HepG2 (cell line): ENCODE results near the gene DUS3L. TPM values are rescaled to one million over a fixed set of nuclear protein-coding genes. Genes with fewer than 3 reads are reported as not detected.
A peak's percentile ranks its signal among the peaks of the same experiment; 100 is the strongest.

Experiments used
- CSRNP1 ChIP-seq: sonication (generic); formaldehyde crosslinking; IDR thresholded peaks from 2 replicates; pipeline ENCODE4 v1.8.1; 2023; ENCODE audit warnings: mild to moderate bottlenecking, missing genetic modification reagents
- DZIP1 ChIP-seq: sonication (generic); formaldehyde crosslinking; IDR thresholded peaks from 2 replicates; pipeline ENCODE4 v1.5.0; 2020; ENCODE audit warnings: mild to moderate bottlenecking, missing genetic modification reagents
- FOSL2 ChIP-seq: sonication (generic); formaldehyde crosslinking; IDR thresholded peaks from 2 replicates; pipeline ENCODE4 v1.4.0; 2020; ENCODE audit warnings: missing genetic modification reagents
- FOXJ3 ChIP-seq: sonication (generic); formaldehyde crosslinking; IDR thresholded peaks from 2 replicates; pipeline ENCODE4 v1.4.0; 2020; ENCODE audit warnings: missing genetic modification reagents, mild to moderate bottlenecking, borderline replicate concordance
- HNF1B ChIP-seq: sonication (generic); formaldehyde crosslinking; IDR thresholded peaks from 2 replicates; pipeline ENCODE4 v1.5.1; 2020; ENCODE audit warnings: mild to moderate bottlenecking, moderate library complexity, missing genetic modification reagents
- JUND ChIP-seq: sonication (generic); formaldehyde crosslinking; IDR thresholded peaks from 2 replicates; pipeline ENCODE4 v1.8.0; 2022; ENCODE audit warnings: mild to moderate bottlenecking, missing genetic modification reagents
- ZMYM3 ChIP-seq: sonication (generic); formaldehyde crosslinking; IDR thresholded peaks from 2 replicates; pipeline ENCODE4 v1.5.1; 2020; ENCODE audit warnings: mild to moderate bottlenecking, missing genetic modification reagents
- ZNF17 ChIP-seq: sonication (generic); formaldehyde crosslinking; IDR thresholded peaks from 2 replicates; pipeline ENCODE4 v1.5.0; 2020; ENCODE audit warnings: mild to moderate bottlenecking, missing genetic modification reagents
- ZNF230 ChIP-seq: sonication (generic); formaldehyde crosslinking; IDR thresholded peaks from 2 replicates; pipeline ENCODE4 v1.4.0; 2020; ENCODE audit warnings: mild to moderate bottlenecking, missing genetic modification reagents
- ZNF275 ChIP-seq: sonication (generic); formaldehyde crosslinking; IDR thresholded peaks from 2 replicates; pipeline ENCODE4 v1.8.0; 2022; ENCODE audit warnings: missing genetic modification reagents, mild to moderate bottlenecking, inconsistent platforms, borderline replicate concordance
- ZNF484 ChIP-seq: sonication (generic); formaldehyde crosslinking; IDR thresholded peaks from 2 replicates; pipeline ENCODE4 v1.5.1; 2020; ENCODE audit warnings: mild to moderate bottlenecking, low read depth, missing genetic modification reagents, borderline replicate concordance
- ZNF503 ChIP-seq: sonication (generic); formaldehyde crosslinking; IDR thresholded peaks from 2 replicates; pipeline ENCODE4 v1.4.0; 2020; ENCODE audit warnings: missing genetic modification reagents
- polyA plus RNA-seq, 8 experiments: library from polyadenylated mRNA; depleted of rRNA in 3 of 8; stranded (reverse) in 7 of 8; unstranded in 1 of 8; fragments of >200 nt; fragmentation: Illumina TruSeq in 4 of 8; extraction: Trizol in 4 of 8; gene quantifications; 2 replicates each; pipeline versions ENCODE4 v1.2.1 to v1.2.3, GENCODE V29; 2011 to 2016; ENCODE audit warnings: low read depth in 4 of 8, missing spikeins in 1 of 8, mixed read lengths in 1 of 8; ENCODE audit not compliant: insufficient read depth in 1 of 8
- total RNA-seq, 5 experiments: library from RNA; depleted of rRNA; stranded (reverse); fragments of >200 nt; fragmentation: Illumina TruSeq; extraction: Trizol; gene quantifications; 2 replicates each; pipeline ENCODE4 v1.2.3, GENCODE V29; 2016; ENCODE audit warnings: low read depth in 1 of 5
- TF ChIP-seq, protein P1 (sequence below): IDR thresholded peaks from 2 replicates; pipeline ENCODE4 v1.6.1; 2016; ENCODE audit warnings: missing compliant biosample characterization, missing genetic modification reagents, borderline replicate concordance
- TF ChIP-seq, protein P2 (sequence below): sonication (generic); formaldehyde crosslinking; IDR thresholded peaks from 2 replicates; pipeline ENCODE4 v1.8.1; 2023; ENCODE audit warnings: mild to moderate bottlenecking, moderate library complexity, missing genetic modification reagents

The DUS3L gene
- total and polyA plus RNA-seq, 2 of the 13 experiments (the other 11 are each of a cell fraction or from before 2014, with no cell fraction given): 13.3 to 25.1 TPM

- TF ChIP-seq ZNF17 (no peak), ZNF275 (CRISPR knock-in tag) (peak; percentile 77; the same call in 1 of the 2 replicates), ZNF230 (CRISPR knock-in tag) (peak; percentile 87), ZNF484 (CRISPR knock-in tag) (no peak), ZMYM3 (peak; percentile 13; the same call in 1 of the 2 replicates), DZIP1 (peak; percentile 96; the same call in 1 of the 2 replicates), CSRNP1 (CRISPR knock-in tag) (peak; percentile 96), JUND (CRISPR knock-in tag) (no peak), FOSL2 (CRISPR knock-in tag) (peak; percentile 31; the same call in 1 of the 2 replicates), HNF1B (CRISPR knock-in tag) (peak; percentile 60; the same call in 1 of the 2 replicates), ZNF503 (CRISPR knock-in tag) (no peak), FOXJ3 (no peak)
- TF ChIP-seq, protein P1, sequence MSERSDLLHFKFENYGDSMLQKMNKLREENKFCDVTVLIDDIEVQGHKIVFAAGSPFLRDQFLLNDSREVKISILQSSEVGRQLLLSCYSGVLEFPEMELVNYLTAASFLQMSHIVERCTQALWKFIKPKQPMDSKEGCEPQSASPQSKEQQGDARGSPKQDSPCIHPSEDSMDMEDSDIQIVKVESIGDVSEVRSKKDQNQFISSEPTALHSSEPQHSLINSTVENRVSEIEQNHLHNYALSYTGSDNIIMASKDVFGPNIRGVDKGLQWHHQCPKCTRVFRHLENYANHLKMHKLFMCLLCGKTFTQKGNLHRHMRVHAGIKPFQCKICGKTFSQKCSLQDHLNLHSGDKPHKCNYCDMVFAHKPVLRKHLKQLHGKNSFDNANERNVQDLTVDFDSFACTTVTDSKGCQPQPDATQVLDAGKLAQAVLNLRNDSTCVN (CRISPR knock-in tag): 0 out of 2 replicates have a peak, but pooled peaks have one; percentile 48
- TF ChIP-seq, protein P2, sequence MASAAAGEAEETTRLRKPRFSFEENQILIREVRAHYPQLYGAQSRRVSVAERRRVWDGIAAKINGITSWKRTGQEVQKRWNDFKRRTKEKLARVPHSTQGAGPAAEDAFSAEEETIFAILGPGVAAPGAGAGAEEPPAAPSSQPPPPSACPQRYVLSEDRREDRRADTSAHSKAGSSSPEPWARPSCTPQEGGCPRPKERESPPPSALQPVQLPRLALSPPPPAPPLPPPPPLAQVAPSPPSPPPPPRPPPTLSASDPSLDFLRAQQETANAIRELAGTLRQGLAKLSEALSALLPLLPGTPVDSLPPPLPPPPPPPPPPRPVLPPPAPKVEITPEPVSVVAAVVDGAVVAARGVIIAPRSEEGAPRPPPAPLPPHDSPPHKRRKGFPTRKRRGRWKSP: 0 out of 2 replicates have a peak, but pooled peaks have one; percentile 56
Observed at GRCh38 chr19:5790559-5791520, at the start of gene DUS3L (continued).
